IPS-11a (cell line): ENCODE data around the gene EPHB2.

Experiments used
- H3K4me3 ChIP-seq: one replicate; pipeline ENCODE4 v1.5.1; 2013; ENCODE audit warnings: low read depth, low read length, control low read depth

The EPHB2 gene

DNA sequence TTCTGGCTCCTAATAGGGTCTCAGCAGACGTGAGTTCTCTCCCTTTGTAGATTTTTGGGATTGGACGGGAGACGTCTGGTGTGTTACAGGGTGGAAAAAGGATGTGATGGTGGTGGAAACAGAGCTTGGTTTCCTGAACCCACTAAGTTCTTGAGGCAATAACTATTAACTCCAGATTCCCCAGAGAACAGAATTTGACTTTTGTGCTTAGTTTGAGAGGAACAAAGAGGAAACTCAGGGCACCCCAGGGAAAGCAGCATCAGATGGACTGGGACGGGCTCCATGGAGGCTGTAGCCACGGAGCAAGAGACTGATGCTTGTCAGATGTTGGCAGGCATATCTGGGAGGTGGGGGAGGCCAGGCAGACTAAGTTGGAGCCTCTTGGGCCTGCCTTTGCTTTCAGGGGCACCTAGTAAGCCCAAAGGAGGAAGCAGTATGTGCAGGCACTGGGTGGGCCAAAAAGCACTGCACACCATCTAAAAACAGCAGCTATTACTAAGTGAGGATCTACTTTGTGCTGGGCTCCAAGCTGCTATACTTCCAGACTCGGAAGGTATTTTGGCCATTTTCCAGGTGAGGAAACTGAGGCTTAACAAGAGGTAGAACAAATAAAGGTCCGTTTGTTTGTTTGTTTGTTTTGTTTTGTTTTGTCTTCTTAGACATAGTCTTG is 66.9 kb downstream of the EPHB2 start:
- no peak overlapping the region for H3K4me3 ChIP-seq

DNA sequence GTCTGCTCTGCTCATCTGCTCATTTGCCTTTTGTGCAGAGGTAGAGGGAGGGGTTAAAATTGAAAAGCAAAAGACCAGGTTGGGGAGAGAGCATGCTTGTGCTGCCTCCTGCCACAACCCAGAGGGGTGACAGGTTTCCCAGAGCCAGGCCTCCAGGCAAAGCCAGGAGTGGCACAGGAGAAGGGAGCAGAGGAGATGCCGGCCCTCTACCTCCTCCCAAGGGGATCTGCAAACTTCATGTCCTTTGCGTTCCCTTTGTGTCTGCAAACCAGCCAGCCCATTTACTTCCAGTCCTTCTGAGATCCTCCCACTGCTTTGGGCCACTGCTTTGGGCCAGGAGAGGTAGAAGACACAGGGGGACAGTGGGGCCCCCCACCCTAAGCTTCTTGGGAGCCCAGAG is 67.8 kb downstream of the EPHB2 start:
- no peak overlapping the region for H3K4me3 ChIP-seq

DNA sequence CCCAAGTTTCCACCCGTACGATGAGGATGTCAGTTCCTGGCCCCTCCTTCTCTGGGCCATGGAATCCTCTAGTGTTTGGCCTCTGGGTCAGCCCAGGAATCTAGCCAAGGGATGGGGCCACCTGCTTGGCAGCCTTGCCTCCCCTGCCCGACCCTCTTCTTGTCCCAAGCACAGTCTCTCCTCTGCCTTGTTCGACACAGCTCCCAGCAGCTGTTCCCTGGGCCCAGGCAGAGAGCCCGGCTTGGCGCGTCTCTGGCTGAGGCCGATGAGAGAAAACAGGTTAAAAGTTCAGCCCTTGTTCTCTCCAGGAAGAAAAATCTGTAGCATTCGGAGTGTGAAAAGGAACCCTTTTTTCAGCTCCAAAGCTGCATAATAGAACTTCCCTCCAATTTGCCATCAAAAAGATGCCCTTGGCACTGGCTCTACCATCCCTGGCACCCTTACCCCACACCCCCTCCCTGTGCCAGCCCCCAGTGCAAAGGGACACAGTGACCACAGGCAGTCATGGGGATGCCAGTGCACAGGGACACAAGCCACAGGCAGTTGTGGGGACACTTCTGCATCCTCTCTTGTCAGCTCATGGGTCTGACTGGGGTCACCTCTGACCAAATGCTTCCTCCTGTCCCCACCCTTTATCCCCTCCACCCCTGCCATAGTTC is 68.4 kb downstream of the EPHB2 start:
- no peak overlapping the region for H3K4me3 ChIP-seq

DNA sequence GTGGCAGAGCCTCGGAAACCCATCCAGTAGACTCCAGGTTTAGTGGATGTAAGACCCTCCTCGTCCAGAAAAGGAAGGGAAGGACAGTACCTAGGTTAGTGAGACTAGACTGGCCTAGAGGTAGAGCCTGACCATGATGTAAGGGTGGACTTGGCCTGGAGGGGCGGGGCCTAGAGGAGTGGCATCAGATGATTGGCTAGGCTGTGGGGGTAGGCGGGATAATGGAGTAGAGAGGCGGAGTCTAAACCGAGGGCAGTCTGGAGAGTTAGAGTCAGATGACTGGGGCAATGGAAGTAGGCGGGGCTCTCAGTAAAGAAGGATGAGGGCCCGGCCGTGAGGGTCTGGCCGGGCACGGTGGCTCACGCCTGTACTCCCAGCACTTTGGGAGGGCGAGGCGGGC is 70.1 kb downstream of the EPHB2 start:
- no peak overlapping the region for H3K4me3 ChIP-seq

DNA sequence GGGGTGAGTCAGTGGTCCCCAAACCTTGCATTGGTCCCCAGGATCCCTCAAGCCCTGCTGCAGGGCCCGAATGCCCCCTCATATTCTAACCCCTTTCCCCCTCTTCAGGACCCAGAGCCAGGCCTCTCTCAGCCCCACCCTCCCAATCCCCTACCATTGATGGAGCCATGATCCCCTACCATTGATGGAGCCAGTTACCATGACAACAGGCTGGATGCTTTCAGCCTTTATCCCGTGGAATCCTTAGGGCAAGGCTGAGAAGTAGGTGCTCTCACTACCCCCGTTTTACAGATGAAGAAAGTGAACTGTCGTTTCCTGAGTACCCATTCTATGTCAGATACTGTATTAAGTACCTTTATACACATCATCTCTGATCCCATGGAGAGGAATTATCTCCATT is 70.8 kb downstream of the EPHB2 start:
- no peak overlapping the region for H3K4me3 ChIP-seq

DNA sequence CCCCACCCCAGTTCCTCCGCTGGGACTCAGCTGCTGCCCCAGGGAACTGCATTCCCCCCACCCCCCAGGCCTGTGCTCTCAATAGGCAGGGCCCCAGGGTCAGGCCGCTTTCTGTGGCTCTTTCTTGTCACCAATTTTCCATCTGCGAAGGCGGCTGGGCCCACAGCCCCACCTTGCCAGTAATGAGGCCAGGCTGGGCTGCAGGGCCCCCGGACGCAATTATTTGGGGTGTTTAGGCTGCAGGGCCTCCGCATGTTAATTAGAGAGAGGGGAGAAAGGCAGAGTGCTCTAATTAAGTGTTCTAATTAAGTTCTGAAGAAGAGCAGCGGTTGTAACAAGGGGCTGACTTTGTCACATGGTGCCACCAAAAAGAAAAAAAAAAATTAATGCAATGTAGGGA is 71.8 kb downstream of the EPHB2 start:
- H3K4me3 ChIP-seq = no peak overlapping the region

DNA sequence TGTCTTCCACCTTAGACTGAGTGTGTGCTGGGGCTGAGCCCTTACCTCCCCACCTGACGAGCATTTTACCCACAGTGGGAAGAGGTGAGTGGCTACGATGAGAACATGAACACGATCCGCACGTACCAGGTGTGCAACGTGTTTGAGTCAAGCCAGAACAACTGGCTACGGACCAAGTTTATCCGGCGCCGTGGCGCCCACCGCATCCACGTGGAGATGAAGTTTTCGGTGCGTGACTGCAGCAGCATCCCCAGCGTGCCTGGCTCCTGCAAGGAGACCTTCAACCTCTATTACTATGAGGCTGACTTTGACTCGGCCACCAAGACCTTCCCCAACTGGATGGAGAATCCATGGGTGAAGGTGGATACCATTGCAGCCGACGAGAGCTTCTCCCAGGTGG is 73.7 kb downstream of the EPHB2 start:
- H3K4me3 ChIP-seq = no peak overlapping the region

DNA sequence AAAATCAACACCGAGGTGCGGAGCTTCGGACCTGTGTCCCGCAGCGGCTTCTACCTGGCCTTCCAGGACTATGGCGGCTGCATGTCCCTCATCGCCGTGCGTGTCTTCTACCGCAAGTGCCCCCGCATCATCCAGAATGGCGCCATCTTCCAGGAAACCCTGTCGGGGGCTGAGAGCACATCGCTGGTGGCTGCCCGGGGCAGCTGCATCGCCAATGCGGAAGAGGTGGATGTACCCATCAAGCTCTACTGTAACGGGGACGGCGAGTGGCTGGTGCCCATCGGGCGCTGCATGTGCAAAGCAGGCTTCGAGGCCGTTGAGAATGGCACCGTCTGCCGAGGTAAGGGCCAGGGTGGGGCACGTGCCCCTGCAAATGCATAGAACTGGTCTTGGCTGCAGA is 74.1 kb downstream of the EPHB2 start:
- no peak overlapping the region for H3K4me3 ChIP-seq

DNA sequence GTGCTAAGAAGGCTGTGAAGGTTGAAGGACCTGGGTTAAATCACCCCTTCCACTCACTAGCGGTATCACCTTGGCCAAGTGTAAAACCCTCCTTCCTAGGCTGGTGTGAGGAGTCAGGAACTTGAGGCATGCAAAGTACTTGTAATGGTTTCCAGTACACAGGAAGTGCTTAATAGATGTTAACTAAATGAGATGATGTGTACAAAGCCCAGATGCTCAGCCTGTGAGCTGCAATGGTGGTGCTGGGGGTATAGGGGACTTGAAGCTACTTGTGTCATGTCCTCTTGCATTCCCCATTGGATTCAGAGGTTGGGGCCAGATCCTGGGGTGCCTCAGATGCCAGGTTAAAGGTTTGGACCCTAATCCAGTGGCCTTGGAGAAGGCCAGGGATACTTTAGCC is 75.5 kb downstream of the EPHB2 start:
- no peak overlapping the region for H3K4me3 ChIP-seq

DNA sequence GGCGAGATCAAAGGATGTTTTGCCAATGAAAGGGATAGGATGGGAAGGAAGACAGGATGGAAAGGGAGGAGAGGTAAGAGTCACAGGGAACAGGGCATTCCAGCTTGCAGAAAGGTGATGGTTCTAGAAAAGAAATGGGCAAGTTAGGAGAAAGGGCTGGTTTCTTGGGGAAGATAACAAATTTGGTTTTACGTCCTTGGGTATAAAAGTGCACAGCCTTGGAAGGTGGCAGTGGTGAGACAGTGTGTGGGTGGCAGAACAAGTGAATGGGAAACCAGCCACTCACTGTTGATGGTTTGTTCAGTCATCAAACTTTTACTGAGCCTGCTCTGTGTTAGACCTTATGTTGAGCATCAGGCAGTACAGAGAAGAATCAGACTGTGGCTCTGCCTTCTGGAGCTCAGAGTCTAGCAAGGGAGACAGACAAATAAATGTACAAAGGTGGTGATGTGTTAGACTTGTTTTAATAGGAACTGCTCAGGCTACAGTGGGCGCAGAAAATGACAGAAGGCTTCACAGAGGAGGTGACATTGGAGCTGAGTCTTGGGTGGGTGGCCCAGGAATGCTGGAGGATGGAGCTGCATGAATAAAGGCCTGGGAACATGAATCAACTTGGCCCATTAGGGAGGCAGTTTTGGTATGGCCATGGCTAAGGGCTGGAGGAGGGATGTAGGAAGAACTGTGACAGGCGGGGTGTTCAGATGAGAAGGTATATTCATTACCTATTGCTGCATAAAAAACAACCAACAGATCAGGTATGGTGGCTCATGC is 76.3 kb downstream of the EPHB2 start:
- H3K4me3 ChIP-seq = no peak overlapping the region

DNA sequence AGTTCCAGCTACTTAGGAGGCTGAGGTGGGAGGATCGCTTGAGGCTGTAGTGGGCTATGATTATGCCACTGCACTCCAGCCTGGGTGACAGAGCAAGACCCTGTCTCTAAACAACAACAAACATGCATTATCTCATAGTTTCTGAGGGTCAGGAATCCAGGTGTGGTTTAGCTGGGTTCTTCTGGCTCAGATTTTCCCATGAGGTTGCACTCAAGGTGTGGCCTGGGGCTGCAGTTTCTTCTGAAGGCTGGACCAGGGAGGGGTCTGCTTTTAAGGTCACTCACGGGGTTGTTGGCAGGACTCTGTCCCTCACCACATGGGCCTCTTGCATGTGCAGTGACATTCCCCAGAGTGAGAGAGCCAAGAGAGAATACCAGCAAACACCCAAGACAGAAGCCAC is 77.0 kb downstream of the EPHB2 start:
- no peak overlapping the region for H3K4me3 ChIP-seq

DNA sequence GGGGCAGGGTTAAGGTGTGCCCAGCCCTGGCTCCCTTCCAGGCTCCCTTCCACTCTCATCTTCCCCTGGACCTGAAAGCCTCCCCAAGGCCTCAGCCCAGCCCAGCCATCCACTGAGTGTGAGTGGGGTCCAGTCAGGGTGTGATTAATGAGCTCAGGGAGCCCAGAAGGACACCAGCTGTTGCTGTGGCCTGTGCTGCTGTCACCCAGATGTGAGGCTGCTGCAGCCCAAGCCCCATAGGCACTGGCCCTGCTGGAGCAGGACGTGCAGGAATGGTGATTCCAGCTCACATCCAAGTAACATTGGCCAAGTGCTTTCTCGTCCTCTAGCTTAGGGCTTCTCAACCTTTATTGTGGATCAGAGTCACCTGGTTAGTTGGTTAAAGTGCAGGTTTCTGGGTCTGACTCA is 77.6 kb downstream of the EPHB2 start:
- H3K4me3 ChIP-seq = no peak overlapping the region

DNA sequence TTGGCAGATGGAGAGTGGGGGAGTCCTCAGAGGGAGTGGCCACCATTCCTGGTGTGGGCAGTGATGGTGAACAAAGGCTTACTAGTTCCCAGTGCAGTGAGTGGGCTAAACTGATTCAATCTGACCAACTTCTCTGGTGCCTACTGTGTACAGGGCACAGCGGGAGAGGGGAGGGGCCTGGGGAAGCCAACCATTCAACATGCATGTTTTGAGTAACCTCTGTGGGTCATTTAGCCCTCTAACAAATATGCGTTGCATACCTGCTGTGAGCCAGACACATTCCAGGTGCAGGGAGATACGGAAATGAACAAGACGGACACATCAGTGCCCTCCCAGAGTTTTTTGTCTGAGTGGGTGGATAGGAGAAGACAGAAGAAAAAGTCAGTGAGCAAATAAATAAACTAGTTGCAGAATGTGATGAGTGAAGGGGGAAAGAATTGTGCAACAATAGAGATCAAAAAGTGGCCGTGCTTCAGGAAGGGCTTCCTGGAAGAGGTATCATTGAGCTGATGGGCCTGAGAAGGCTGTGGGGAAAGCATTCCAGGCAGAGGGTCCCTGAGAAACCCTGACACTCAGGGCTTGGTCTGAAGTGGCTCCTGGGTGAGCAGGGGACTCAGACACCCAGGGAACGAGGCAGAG is 78.8 kb downstream of the EPHB2 start:
- no peak overlapping the region for H3K4me3 ChIP-seq

DNA sequence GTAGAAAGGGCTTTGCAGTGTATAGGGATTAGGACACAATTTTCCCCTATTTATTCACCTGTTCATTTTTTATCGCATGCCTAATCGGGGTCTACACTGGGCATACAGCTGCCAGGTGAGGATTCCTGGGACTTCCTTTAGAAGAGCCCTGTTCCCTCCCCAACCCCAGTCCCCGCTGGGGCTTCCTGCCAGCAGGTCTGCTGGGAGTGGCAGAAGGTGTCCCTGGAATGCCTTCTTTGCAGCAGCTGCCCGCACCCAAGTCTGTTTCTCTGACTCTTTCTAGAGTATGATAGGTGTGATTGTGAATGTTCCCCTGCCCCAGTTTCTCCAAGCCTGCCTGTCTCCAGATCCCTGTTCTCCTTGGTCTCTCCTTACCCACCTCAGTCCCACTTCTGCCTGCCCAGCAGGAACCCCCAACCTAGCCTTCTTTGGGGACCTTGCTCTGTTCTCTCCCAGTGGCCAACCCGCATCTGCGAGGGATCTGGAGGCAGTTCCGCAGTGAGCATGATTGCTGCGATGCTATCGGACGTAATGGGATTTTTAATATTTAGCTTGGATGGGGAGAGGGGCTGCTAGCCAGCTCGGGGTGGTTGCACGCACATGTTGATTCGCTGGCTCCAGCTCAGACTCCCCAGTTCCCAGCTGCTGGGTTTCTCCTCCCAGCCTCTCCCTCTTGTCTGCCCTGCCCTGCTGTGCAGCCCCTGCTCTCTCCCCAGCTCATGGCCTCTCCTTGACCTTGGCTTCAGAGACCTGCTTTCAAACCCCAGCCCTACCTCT is 79.8 kb downstream of the EPHB2 start:
- H3K4me3 ChIP-seq = no peak overlapping the region

DNA sequence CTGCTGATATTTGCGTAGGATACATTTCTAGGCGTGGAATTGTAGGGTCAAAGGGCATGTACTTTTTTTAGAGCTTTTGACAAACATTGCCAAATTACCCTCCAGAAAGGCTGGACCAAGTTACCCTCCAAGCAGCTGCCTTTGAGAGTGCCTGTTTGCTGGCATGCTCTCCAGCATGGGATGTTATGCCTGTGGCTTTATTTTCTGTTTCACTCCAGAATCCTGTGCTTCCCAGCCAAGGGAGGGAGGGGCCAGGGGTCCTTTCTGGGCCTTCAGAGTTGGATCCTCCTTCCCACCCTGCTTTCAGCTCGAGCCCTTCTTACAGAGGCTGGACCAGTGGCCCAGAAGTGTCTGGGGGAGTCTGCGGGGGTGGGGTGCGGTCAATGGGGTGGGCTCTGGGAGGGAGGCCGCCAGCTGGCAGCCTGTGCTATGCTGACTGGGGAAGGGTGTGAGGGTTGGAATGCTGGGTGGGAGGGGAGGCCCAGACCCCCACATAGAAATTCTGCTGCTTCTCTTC is 81.2 kb downstream of the EPHB2 start:
- H3K4me3 ChIP-seq = no peak overlapping the region

DNA sequence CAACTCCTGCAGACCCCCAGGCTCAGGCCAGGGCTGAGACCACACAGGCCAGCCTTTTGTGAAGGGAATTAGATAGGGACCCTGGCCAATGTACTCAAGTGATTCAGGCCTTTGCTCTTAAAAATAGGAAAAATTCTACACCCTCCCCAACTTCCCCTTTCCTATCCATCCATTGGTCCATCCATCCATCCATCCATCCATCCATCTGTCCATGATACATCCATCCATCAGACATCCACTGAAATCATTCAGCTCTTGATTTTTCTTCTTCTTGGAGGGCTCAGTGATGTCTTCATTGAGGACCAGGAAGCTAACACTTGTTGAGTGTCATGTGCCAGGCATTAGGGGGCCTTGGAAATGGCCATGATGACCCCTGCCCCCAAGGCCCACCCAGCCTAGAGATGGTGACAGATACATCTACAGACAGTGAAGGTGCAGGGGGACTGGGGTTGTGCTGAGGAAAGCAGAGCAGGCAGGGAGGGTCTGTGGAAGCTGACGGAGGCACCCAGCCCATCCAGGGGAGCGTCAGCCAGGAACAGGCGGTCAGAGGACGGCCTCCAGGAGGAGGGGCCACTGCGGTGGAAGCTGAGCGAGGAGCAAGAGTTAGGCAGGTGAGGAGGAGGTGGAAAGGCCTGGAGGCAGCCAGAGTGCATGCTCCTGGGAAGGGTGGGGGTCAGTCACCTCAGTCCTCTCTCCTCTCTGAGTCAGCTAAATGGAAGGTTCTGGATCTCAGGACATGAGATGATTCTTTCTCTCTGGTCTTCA is 81.9 kb downstream of the EPHB2 start:
- no peak overlapping the region for H3K4me3 ChIP-seq

DNA sequence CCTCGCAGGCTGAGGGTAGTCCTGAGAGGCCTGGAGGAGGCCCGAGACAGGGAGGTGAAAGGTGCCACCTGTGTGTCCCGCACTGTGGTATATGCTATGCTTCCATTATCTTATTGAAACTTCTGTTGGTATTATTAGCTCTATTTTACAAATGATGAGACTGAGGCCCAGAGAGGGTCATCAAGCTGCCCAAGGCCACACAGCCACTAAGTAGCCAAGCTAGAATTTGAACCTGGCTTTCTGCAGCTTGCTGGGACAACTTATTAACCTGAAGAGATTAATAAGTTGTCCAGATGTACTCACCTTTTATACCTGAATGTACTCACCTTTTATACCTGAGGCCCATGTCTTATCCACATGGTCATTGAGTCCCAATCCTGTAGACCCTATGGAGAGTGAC is 83.0 kb downstream of the EPHB2 start:
- no peak overlapping the region for H3K4me3 ChIP-seq

DNA sequence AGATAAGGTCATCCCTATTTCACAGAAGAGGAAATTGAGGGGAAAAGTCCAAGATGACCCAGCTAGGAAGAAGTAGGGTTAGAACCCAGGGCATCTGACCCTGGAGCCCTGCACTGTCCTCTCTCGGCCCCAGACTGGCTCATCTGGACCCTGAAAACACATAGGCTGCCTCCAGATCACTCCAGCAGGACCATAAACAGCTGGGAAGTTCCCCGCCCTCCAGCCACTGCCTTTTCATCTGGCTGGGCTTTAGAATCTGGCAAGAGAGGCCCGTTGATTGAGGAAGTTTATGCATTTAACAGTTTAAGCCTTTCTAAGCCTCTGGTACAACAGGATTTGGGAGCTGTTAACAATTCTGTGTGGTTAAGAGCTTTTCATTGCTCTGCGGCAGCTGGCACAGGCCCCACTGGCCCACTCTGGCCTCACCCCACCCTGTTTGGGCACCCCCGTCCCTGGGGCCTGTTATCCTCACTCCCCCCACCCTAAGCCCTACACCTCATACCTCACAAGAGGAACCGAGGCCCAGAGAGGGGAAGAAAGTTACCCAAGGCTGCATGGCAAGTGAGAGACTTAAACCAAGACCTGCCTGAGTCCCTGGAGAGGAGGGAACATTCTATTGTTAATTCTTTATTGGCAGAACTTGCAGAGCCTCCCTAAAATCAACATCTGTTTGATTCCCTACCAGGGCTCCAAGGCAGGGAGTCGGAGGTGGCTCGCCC is 84.2 kb downstream of the EPHB2 start:
- H3K4me3 ChIP-seq = no peak overlapping the region

DNA sequence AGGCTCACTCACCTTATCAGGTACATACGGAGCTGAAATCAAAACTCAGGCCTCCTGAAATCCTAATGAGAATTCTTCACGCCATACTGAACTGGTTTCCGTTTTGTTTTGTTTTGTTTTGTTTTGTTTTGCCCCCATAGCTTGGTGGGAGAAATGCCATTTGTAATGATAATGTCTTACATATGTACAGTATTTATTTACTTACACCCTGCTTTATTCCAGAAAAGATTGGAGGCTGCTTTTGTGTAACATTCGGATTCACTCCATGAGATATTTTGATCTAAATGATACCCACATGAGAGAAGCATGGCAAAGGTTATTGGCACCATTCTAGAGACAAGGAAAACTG is 84.7 kb downstream of the EPHB2 start:
- no peak overlapping the region for H3K4me3 ChIP-seq

DNA sequence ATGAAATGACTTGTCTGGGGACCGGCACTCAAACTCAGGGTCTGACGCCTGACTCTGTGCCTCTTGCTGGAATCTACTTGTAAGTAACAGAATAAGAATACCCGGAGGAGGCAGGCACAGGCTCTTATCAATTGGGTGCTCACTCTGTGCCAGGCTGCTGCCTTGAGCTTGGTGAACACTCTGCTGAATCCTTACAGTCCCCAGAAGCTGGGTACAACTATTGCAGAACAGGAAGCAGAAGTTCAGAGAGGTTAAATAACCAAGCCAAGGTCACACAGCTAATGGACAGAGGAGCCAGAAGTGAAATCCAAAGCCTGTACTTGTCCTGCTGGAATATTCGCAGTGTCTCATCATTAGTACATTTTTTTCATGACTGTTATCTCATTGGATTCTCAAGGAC is 86.0 kb downstream of the EPHB2 start:
- no peak overlapping the region for H3K4me3 ChIP-seq
